Stimulated activated CD4-positive, alpha-beta T cell treated with anti-CD3 and anti-CD28 coated beads, Interleukin-4, amount 100 ng/mL, for 24 hours (primary cell): Measurements from ENCODE around the gene AKAP13.

Source experiments
- DNase-seq: peaks from one replicate; pipeline ENCODE4 v3.0.0-alpha.2; 2020

Gene AKAP13

DNA sequence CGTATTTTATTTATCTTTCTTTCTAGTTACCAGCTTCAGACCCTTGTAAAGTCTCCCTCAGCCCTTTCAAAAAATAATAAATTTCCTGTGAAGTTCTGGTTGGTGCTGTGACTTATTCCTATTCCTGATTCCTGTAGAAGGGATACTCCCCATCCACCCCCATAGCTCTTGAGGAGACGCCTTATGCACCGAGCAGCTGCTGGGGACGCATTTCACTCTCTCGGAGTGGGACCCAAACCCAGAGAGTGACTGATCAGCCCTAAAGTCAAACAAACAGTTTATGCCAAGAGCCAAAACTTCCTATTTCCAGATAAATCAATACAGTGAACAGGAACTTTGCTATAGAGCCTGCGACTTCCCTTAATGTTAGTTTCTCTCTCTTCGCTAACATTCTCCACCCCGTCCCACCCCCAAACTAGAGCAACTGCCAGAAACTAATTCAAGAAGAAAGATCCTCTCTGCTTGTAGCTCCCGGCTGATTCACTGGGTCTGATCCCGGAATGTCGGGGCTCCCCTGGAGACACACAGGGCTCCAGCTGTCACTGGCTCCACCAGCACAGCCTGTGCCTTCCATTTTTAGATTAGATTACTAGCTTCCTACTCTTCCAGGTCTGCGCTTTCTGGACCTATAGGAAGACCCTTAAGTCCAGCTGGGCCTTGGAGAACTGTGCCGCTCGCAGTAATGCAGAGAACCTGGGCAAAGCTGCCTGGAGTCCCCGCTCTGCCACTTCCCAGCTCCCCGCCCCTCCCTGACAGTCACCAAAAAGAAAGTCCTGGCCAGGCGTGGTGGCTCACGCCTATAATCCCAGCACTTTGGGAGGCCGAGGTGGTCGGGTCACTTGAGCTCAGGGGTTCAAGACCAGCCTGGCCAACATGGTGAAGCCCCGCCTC is 369.1 kb downstream of the AKAP13 start:
- DNase-seq: no peak

DNA sequence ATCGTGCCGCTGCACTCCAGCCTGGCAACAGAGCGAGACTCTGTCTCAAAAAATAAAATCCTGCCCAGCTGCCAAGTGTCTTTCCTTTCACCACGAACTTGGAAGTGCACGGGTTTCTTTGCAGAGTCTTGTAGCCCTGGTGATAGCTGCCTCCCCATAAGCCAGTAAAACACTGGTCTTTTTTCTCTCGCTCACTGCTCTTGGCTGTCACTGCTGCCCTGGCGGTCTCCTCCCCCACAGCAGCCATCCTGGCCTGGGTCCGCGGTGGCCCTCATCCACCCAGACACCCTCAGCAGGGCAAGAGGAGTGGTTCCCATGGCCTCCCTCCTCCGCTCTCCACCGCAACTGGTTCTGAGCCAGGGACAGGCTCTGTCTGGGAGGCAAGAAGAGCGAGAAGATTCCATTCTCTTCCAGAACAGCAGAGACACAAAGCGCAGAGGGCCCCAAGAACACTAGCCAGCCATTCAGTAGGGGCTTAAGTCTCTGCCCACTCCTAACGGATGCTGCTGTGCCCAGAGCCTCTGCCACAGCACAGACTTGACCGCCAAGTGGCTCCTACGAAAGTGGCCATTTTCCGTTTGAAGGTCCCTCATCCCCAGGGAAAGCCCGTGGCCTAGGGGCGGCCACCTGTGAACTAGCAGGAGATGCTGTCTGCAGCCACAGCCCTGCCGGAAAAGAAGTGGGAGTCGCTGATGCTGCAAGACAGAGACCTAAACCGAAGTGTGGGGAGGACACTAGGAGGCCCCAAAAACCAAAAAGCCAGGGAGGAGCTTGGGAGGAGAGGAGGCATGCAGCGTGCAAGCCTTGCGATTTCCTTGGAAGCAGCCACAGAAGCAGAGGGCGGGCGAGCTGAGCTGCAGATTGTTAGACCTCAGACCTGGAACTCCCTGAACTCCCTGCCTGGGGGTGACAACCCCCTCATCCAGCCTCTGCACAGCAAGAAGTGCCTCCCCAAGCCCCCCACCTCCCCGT is 370.2 kb downstream of the AKAP13 start:
- no peak for DNase-seq

DNA sequence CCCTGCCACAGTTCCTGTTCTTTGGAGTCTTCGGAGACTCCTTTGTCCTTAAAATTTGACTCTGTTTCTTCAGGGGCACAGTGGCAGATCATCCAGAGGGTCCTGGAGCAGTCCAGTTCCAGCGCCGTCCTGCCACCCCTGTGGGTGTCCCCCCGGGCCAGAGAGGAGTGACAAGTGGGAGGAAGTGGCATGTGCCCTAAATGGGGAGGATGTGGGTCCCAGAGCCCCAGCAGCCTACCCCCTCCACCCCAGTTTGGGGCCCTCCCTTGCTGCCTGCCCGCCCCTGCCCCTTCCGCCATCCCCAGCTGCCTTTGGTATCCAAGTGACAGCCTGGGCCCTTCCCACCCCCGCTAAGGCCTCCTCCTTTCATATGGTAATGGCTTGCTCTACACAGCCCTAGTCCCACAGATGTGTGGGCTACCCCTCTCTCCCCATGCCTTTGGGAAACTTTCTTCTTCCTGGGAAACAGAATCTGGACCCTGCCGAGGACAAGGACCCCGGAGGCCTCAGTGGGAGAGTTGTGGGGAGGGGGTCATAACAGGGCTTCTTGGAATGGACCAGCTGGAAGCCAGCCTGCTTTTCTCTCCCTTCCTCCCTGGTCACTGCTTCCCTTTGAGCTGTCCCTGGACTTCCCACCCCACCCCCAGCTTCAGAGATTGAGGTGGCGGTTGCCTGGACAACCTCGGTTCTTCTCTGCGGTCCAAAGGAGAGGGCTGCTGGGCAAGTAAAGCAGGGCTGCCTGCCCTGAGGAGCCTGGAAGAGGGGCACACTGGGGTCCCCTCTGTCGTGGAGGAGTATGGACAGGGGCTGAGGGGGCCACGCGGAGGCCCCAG is 371.1 kb downstream of the AKAP13 start:
- no peak for DNase-seq

DNA sequence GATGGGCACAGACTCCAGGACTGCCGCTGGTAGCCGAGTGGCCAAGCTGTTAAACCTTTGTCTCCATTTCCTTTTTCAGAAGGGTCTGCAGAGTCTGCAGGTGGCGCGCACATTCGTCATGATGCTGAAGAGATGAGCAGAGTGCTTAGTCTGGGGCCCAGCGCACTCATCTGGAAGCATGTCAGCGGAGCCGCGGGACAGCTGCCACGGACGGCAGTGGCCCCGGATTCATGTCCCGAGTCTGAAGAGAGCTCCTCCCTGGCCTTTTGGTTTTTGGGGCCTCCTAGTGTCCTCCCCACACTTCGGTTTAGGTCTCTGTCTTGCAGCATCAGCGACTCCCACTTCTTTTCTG is 371.7 kb downstream of the AKAP13 start:
- no peak for DNase-seq

DNA sequence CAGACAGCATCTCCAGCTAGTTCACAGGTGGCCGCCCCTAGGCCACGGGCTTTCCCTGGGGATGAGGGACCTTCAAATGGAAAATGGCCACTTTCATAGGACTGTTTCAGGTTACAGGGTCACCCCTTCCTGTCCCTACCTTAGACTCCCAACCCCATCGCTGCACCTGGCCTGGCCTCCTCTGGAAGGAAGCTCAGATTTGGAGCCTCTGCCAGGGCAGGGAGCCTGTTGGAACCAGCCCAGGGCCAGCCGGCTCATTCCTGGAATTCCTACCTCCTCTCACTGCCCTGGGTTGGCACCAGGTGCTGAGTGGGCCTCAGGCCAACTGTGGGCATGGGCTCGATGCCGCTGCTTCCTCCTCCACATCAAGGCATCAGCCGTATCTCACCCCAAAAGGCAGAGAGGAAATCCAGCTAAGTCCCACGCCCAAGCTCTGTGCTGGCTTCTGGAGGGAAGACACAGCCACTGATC is 372.1 kb downstream of the AKAP13 start:
- DNase-seq: no peak

DNA sequence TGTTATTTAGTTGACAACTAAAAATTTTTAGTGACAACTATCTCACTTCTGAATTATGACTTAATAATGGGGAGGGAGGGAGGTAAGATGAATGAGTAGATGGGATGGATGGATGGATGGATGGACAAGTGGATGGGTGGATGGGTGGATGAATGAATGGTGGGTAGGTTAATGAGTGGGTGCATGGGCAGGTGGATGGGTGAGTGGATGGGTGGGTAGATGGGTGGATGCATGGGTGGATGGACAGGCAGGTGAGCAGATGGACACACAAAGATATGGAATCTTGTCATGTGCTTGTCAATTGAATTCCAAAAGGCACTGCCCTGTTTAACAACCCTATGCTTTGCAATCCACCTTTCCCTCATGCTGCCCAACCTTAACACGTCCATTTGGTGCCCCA is 372.9 kb downstream of the AKAP13 start:
- no peak for DNase-seq

DNA sequence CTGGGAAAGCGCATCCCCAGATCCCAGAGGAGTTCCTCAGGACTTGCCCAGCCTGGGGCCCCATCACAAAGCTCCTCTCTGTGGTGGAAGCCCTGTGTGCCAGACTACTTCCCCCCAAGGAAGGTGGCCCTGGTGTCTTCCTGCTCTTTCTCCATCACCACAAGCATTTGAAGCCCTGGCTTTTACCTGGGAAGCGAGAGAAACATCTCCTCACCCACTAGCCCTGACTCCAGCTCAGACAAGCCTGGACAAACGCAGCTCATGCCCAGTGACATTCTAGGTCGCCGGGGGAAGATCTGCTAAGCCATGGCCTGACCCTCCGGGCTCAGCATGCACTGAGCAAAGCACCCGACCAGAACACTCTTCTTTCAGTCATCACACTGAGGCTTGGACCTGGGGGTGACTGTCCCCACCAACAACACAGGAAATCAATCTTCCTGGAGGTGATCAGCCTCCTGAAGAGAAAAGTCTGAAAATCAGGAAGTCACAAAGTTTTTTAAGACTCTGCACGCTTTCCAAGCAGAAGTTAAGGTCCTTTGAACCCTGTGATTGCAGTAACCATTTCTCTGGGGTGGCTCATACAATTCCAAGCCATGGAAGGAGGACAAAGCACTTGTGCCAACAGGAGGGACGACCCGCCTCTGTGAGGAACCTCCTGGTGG is 373.5 kb downstream of the AKAP13 start:
- no peak for DNase-seq

DNA sequence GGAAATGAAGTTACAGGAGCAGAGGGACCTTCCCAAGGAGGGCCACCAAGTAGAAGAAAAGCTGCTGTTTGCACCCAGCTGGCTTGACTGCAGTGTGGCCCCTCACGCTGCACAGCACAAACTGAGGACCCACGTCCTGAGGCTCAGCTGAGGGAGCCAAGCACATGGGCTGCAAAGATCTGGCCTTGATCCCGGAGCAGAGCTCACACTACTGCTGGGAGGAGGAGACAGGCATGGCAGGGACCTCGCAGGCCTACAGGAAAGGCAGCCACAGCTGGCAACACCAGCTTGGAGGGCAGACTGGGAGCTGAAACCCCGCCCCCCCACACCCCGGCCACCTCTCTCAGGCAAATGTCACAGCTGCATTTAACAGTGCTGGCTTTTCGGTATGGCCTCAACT is 374.6 kb downstream of the AKAP13 start:
- no peak for DNase-seq

DNA sequence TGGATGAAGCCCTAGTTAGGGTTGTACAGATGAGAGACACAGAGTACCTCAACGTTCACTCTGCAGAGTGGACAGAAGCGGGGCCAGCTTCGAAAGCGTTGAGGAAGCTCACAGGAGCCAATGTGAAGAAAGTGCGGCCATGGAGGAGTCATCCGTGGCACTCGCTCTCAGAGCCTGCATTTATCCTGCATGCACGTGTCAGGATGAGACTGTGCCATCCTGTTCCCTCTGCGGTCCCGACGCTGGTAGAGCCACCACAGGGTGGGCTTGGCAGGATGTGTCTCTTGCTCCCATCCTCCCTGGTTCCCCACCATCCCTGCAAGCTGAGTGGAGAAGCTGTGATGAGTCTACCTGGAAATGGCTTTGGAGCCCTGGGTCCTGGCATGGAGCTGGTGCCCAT is 375.1 kb downstream of the AKAP13 start:
- no peak for DNase-seq

DNA sequence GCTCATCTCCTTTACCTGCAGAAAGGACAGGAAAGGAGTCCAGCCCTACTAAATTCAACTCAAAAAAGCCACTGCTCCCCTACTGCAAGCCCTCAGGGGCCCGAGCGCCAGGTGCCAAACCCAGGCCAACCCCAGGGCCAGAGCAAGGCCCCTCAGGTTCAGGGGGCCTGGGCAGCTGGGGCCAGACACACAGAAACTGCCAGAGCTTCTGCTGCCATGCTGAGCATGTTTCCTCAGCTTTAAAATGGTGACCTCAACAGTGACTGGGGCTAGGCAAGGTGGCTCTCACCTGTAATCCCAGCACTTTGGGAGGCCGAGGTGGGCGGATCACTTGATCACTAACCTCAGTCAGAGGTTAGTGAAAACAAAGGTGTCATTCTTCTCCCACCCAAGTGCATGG is 375.5 kb downstream of the AKAP13 start:
- no peak for DNase-seq

DNA sequence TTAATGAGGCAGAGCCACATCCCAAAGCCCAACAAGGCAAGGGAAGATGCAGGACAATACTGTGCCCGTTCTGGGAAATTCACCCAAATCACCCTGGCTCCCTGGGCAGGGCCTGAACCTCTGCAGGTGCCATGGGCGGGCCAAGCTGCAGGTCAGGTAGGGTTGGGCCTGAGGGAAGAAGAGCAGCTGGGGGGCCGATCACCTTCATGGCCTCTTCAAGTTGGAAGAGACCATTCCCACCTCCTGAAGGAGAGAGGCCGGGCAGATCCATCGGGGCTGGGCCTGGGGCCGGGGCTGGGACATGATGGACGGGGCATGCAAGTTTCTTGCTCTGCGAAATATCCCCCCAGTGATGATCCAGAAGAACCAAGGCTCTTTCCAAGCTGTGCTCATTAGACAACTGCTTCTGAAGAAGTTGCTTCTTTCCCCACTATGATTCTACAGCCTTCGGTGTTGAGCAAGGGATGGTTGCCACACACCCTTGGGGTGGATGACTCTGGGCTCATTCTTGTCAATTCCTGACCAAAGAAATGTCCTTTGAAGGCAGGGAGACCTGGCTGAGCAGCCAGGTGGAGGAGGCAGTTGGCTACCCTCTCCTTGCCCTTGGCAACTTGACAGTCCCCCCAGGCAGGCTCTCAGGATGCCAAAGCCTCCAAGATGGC is 376.1 kb downstream of the AKAP13 start:
- no peak for DNase-seq

DNA sequence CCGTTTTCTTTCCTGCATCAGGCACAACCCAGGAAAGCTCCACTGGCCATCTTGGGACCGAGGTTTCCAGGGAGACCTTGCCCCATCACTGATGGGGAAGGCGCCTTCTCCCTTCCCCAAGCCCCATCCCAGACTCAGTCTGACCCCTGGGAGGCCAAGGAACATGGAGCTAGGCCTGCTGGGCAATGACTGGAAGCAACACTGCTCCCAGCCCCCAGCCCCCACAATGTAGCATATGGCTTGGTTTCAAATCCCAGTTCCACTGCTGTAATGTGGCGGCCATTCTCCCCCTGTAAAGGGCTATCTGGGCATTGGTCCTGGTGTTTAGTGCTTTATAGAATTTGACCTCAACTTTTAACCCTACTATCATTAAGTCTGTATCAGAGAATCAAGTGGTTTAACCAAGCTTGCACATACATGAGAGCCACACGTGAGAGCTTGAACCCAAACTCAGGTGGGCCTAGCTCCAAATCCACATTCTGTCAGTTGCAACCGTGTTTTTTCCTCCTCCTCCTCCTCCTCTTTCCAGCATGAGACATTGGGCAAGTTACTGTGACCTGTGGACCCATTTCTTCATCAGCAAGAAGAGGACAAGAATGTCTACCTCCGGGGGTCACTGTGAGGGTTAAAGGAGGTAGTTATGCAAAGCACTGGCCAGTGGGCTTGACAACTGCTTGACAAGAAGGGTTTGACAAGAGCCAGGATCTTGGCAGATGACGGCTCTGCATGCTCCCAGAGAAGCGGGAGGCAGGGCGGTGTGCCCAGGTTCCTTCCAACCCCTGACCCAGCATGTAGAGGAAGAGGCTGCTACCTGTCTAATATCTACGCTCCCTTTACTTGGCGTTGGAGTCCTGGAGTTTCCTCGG is 376.9 kb downstream of the AKAP13 start:
- no peak for DNase-seq

DNA sequence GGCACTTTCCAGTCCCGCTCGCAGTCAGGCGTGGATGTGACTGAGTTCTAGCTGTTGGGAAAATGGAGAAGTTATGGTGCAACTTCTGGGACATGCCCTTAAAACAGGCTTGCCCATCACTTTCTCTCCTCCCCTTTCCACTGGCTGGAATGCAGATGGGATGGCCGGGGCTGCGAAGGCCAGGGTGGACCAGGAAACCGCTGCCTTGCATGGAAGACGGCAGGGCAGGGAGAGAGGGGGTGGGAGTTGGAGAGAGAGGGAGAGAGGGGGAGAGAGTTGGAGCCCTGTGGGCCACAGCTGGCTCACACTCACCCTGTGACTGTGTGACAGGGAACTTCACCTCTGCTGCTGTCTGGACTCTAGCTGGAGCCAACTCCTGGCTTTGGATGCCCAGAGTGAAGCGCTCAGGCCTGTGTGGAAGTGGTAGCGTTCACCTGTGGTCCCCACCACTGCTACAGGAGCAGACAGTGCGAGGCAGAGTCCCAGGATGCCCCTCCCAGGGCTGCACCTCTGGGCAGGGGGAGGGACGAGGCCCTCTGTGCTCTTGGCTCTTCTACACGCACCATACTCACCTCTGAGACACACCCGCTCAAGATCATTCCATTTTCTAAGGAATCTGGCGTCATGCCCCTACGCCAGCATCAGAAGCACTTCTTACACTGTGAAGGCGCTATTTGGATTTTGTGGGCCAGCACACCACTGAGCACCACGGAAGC is 377.7 kb downstream of the AKAP13 start:
- DNase-seq: no peak

DNA sequence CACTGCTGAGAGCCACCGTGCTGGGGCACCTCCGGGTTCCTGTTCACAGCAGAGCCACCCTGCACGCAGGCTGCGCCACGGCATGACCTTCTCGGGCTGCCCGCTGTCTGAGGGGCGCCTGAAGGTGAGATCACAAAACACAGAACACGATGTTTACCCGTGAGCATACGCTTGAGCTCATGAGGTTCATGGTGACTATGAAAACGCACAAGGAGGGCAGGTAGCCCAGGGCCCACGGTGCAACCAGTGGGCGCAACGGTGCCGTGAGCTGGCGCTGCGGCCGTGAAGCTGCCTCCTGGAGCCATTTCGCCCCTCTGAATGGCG is 378.2 kb downstream of the AKAP13 start:
- DNase-seq: no peak

DNA sequence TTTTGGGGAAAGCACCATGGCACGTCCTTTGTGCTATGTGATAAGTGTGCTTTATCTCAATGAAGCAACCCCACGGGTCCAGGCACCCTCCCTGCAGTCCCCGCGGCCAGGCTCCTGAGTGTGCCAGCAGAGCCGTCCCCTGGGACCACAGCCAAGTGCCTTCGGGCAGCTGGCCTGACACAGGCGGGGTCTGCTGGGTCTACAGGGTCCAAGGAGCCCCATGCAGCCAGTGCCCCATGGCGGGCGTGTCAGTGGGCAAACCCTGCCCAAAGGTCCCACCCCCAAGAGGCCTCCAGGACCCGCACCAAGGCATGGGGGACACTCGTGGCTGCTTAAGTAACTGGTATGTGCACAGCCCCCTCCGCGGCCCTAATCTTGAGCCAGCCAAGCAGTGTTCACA is 379.0 kb downstream of the AKAP13 start:
- DNase-seq: no peak

DNA sequence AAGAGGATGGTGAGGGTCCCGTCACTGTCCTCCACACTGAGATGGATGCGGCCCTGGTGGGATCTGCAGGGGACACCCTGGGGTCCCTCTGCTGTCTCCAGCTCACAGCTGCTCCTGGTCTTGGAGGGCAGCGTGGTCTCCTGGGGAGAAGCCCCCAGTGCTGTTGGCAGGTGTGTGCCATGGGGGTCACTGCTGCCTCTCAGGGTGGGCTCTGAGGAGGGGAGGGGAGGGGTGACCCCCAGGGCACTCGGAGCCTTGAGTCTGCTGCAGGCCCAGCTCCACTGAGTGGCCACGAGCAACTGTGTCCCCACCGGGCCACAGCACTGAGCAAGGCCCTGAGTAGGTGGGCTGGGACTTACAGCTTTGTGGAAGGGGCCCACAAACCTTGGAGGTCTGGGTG is 379.6 kb downstream of the AKAP13 start:
- no peak for DNase-seq

DNA sequence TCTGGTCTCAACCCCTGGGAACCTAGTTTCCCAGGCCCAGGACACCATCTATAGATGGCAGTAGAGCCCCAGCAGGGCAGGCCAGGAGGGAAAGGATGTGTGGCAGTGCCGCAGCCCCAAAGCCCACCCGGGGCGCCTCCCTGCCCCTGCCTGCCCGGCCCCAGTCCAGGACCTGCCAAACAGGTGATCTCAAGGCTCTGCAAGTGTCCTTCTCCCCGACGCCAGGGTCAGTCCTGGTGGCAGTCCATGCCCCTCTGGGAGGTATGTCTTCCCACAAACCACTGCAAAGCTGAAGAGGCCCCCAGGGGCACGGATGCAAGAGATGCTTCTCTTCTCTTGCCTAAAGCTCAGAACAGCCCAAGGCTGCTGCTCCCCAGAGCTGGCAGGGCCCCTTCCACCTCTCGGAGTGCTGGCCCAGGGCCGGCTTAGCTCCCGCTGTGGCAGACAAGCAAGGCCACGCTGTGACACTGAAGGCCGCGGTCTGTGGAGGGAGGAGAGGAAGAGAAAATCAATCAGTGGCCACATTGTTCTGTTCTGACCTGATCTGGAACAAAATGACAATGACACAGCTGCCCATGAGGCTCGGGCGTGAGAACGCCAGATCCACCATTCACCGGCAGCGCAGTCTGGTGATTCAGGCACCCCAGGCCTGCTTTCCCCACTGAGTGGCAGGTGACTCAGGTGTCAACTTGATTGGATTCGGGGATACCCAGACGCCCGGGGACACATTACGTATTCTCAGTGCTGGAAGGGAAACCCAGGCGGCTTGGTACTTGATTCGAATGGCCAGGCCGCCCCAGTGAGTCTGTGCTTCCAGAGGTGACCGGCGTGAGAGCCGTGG is 380.3 kb downstream of the AKAP13 start:
- DNase-seq: no peak

DNA sequence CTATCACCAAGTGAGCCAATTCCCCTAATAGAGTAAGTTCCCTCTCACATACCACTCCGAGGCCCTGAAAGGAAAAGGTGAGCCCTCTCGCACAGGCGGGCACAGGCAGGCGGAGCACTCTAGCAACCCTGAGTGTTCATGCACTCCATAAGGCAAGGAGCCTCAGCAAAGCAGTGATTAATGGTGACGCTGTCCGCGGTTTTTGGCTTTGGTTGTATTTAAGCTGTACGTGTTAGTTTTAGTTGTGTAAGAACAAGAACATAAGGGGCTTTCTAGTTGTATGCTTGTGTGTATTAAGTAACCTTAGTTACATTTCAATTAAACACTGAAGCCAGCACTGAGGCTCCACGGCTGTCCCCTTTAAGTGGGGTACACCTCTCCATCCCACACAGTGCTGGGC is 381.2 kb downstream of the AKAP13 start:
- DNase-seq: no peak

DNA sequence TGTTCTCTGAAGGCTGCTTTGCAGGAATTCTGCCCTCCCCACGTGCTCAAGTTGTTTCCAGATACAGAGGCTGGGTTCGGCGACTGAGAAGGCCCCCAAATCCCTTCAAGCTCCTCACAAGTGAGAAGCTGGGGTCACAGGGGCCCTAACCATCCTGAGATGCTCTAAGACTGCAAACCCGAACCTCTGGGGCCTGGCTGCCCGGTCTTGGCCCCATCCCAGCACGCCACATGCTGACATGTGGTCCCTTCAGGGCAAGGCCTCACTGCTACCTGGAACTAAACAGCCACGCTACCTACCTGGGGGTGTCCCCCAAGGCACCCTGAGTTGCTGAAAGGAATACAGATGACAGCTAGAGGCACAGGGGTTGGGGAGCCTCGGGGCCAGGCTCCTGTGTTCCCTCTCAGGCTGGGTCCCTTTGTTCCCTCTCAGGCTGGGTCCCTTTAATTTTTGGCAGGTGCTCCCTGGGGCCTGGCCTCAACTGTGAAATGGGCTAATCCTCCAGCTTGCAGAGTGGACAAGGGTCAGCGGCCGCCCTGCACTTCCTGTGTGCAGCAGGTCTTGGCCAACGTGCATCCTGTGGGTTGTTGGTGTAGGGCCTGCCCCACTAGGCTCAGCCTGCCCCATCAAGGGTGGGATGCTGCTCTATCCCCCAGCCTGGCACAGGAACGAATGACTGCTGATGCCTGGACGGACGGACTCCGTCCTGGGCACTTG is 381.8 kb downstream of the AKAP13 start:
- DNase-seq: no peak
